ENCODE data around the gene RGMB. TPM values are rescaled to one million over a fixed set of nuclear protein-coding genes. Genes with fewer than 3 reads are reported as not detected.

Gene RGMB
- total and polyA plus RNA-seq, 4 donors = 2.5 to 5.3 (median 3.0) TPM

DNA sequence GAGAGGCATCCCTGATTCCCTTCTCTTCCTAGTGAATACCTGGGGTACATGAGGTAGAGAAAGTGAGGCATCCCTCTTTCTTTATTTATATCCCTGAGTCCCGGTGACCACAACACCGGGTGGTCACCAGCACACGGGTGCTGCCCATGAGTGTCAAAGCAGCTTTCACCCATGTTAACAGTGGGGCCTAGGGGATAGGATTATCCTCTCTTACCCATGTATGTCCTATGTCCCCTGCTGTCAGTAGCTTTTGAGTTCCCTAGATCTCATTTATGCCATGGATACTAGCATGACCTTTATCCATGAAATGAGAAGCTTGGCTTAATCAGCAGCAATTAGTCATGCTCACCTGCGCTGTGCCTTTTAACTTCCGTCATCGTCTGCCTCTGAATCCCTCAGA is 71.4 kb downstream of the RGMB start:
- H3K9ac ChIP-seq (ENCODE audit: low read depth in 1 of 2, low read length in 2 of 2) = no peak overlapping the region
- peaks cover 0 to 6% (median 1%) of the 10 kb centered on the region in 4 donors for H3K9me3 ChIP-seq (ENCODE audit: control insufficient read depth in 4 of 4, low read length in 3 of 4)
- H3K4me1 ChIP-seq (ENCODE audit: control insufficient read depth in 4 of 4, insufficient read depth in 4 of 4, low read length in 3 of 4) = peaks cover 0 to 8% (median 0%) of the 10 kb centered on the region in 4 donors
- WGBS = 89% methylated on average over 6 of the region's 6 CpGs
- no peak overlapping the region for H3K27ac ChIP-seq (ENCODE audit: low read depth in 1 of 2, low read length in 2 of 2)
- no peak for DNase-seq (ENCODE audit: low spot score)
- H3K27me3 ChIP-seq (ENCODE audit: control insufficient read depth in 4 of 4, insufficient read depth in 4 of 4, low read length in 3 of 4) = no peaks in the 10 kb centered on the region
- H3K4me3 ChIP-seq (ENCODE audit: low read depth in 1 of 3, low read length in 3 of 3) = no peak overlapping the region
- no peak for TF ChIP-seq HNF4G (IDR thresholded peaks at IDR 0.05)
- no peak for TF ChIP-seq EGR1 (IDR thresholded peaks at IDR 0.05; ENCODE audit: low read depth in 2 of 2)
- TF ChIP-seq RAD21 (IDR thresholded peaks at IDR 0.05) = no peak
- TF ChIP-seq HNF4A (conservative IDR thresholded peaks at IDR 0.05) = no peak
- TF ChIP-seq RXRA (IDR thresholded peaks at IDR 0.05) = no peak
- TF ChIP-seq JUND (IDR thresholded peaks at IDR 0.05) = no peak
- TF ChIP-seq, protein P1, sequence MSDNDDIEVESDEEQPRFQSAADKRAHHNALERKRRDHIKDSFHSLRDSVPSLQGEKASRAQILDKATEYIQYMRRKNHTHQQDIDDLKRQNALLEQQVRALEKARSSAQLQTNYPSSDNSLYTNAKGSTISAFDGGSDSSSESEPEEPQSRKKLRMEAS (IDR thresholded peaks at IDR 0.05) = no peak
- TF ChIP-seq FOXA2 (IDR thresholded peaks at IDR 0.05) = no peak
- no peak for TF ChIP-seq SP1 (IDR thresholded peaks at IDR 0.05)
- TF ChIP-seq, protein P2, sequence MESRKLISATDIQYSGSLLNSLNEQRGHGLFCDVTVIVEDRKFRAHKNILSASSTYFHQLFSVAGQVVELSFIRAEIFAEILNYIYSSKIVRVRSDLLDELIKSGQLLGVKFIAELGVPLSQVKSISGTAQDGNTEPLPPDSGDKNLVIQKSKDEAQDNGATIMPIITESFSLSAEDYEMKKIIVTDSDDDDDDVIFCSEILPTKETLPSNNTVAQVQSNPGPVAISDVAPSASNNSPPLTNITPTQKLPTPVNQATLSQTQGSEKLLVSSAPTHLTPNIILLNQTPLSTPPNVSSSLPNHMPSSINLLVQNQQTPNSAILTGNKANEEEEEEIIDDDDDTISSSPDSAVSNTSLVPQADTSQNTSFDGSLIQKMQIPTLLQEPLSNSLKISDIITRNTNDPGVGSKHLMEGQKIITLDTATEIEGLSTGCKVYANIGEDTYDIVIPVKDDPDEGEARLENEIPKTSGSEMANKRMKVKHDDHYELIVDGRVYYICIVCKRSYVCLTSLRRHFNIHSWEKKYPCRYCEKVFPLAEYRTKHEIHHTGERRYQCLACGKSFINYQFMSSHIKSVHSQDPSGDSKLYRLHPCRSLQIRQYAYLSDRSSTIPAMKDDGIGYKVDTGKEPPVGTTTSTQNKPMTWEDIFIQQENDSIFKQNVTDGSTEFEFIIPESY (IDR thresholded peaks at IDR 0.05) = no peak
- TF ChIP-seq, protein P3, sequence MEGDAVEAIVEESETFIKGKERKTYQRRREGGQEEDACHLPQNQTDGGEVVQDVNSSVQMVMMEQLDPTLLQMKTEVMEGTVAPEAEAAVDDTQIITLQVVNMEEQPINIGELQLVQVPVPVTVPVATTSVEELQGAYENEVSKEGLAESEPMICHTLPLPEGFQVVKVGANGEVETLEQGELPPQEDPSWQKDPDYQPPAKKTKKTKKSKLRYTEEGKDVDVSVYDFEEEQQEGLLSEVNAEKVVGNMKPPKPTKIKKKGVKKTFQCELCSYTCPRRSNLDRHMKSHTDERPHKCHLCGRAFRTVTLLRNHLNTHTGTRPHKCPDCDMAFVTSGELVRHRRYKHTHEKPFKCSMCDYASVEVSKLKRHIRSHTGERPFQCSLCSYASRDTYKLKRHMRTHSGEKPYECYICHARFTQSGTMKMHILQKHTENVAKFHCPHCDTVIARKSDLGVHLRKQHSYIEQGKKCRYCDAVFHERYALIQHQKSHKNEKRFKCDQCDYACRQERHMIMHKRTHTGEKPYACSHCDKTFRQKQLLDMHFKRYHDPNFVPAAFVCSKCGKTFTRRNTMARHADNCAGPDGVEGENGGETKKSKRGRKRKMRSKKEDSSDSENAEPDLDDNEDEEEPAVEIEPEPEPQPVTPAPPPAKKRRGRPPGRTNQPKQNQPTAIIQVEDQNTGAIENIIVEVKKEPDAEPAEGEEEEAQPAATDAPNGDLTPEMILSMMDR (IDR thresholded peaks at IDR 0.05; ENCODE audit: low read depth, low read length, missing input control) = no peak
- no peak for TF ChIP-seq TAF1 (conservative IDR thresholded peaks at IDR 0.05)
- H3K36me3 ChIP-seq (ENCODE audit: control insufficient read depth in 4 of 4, insufficient read depth in 3 of 4, low read depth in 1 of 4, low read length in 3 of 4) = no peaks in the 10 kb centered on the region

DNA sequence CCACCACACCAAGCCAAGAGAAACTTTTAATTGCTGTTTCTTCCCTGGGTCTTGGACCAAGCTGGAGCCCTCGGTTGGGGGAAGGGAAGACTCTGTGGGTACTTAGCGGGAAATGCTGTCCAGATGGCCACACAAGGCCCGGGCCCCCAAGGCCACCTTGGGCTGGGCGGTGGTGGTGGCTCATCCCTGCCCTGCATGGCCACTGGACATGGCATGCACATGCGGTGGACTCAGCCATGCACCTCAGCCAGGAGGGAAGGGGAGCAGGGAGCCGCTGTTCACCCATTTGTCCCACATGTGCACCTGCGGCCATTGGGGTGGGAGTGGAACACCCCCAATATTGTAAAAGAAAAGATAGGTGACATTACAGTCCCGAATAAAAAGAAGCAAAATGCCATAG is 72.4 kb downstream of the RGMB start:
- Histone ChIP-seq H3K27ac (ENCODE audit: low read depth in 1 of 2, low read length in 2 of 2) (no peak overlapping the region), H3K4me3 (ENCODE audit: low read depth in 1 of 3, low read length in 3 of 3) (no peak overlapping the region), H3K27me3 (ENCODE audit: control insufficient read depth in 4 of 4, insufficient read depth in 4 of 4, low read length in 3 of 4) (no peaks in the 10 kb centered on the region), H3K36me3 (ENCODE audit: control insufficient read depth in 4 of 4, insufficient read depth in 3 of 4, low read depth in 1 of 4, low read length in 3 of 4) (no peaks in the 10 kb centered on the region), H3K4me1 (ENCODE audit: control insufficient read depth in 4 of 4, insufficient read depth in 4 of 4, low read length in 3 of 4) (peaks cover 0 to 8% (median 0%) of the 10 kb centered on the region in 4 donors), H3K9ac (ENCODE audit: low read depth in 1 of 2, low read length in 2 of 2) (no peak overlapping the region), H3K9me3 (ENCODE audit: control insufficient read depth in 4 of 4, low read length in 3 of 4) (peaks cover 0 to 6% (median 1%) of the 10 kb centered on the region in 4 donors)
- DNase-seq (ENCODE audit: low spot score) = no peak
- TF ChIP-seq GABPA (IDR thresholded peaks at IDR 0.05 in 1 of 2, conservative IDR thresholded peaks at IDR 0.05 in 1 of 2) = no peak
- TF ChIP-seq HNF4G (IDR thresholded peaks at IDR 0.05) = no peak
- TF ChIP-seq, protein P1 (IDR thresholded peaks at IDR 0.05) = no peak
- 95% methylated on average over 8 of the region's 8 CpGs for WGBS

Other genes starting within 250 kb of the RGMB start
- gene CHD1, start 155.3 kb downstream of the RGMB start, total RNA-seq = 10 to 100 TPM; 39.2 to 44.8 TPM
- 10 to 100 TPM in 1 of 2 donors, 1 to 10 TPM in 1; 5.1 to 11.6 TPM for gene CHD1, start 155.3 kb downstream of the RGMB start, polyA plus RNA-seq